H9 (cell line): ENCODE results near the gene SF3A1. TPM values are rescaled to one million over a fixed set of nuclear protein-coding genes. Genes with fewer than 3 reads are reported as not detected.
"Not testable (repeated sequence)": the region's sequence is repeated elsewhere in the genome, so short reads cannot be mapped to it uniquely, and the experiment has no call there.

ENCODE experiments used
- DNase-seq: peaks from one replicate; pipeline ENCODE4 v3.0.0-alpha.2; 2017
- H2AFZ ChIP-seq: one replicate; pipeline ENCODE4 v1.6.1; 2013; ENCODE audit warnings: mild to moderate bottlenecking, low read length, control low read depth, moderate library complexity
- H2AK5ac ChIP-seq: 2 replicates; pipeline ENCODE4 v1.6.1; 2013; ENCODE audit warnings: low read length, control low read depth, mixed read lengths; ENCODE audit not compliant: insufficient read length
- H2BK120ac ChIP-seq: one replicate; pipeline ENCODE4 v1.6.1; 2013; ENCODE audit warnings: low read depth, mild to moderate bottlenecking, low read length, control low read depth, inconsistent platforms; ENCODE audit not compliant: poor library complexity, severe bottlenecking
- H2BK12ac ChIP-seq: 2 replicates; pipeline ENCODE4 v1.6.1; 2013; ENCODE audit warnings: low read length, control low read depth, mixed read lengths, low read depth; ENCODE audit not compliant: insufficient read length
- H2BK15ac ChIP-seq: 2 replicates; pipeline ENCODE4 v1.6.1; 2013; ENCODE audit warnings: low read depth, low read length, control low read depth
- H2BK20ac ChIP-seq: one replicate; pipeline ENCODE4 v1.6.1; 2013; ENCODE audit warnings: low read depth, mild to moderate bottlenecking, low read length, control low read depth, inconsistent platforms; ENCODE audit not compliant: poor library complexity, severe bottlenecking
- H2BK5ac ChIP-seq: 2 replicates; pipeline ENCODE4 v1.6.1; 2013; ENCODE audit warnings: low read length, control low read depth, mixed read lengths; ENCODE audit not compliant: insufficient read length
- H3K14ac ChIP-seq: 2 replicates; pipeline ENCODE4 v1.6.1; 2013; ENCODE audit warnings: low read length, control low read depth; ENCODE audit not compliant: insufficient read depth
- H3K18ac ChIP-seq: 2 replicates; pipeline ENCODE4 v1.6.1; 2013; ENCODE audit warnings: low read depth, mild to moderate bottlenecking, mixed read lengths, low read length, control low read depth; ENCODE audit not compliant: insufficient read length
- H3K23ac ChIP-seq: 2 replicates; pipeline ENCODE4 v1.6.1; 2013; ENCODE audit warnings: low read length, control low read depth, mixed read lengths, low read depth; ENCODE audit not compliant: insufficient read length
- H3K23me2 ChIP-seq: 2 replicates; pipeline ENCODE4 v1.6.1; 2013; ENCODE audit warnings: low read depth, mild to moderate bottlenecking, mixed read lengths, low read length, control low read depth; ENCODE audit not compliant: insufficient read length, poor library complexity, severe bottlenecking
- H3K27ac ChIP-seq: 2 replicates; pipeline ENCODE4 v1.5.1; 2013; ENCODE audit warnings: low read length, control low read depth, mixed read lengths, low read depth; ENCODE audit not compliant: insufficient read length
- H3K27me3 ChIP-seq: 2 replicates; pipeline ENCODE4 v1.6.1; 2013; ENCODE audit warnings: low read length, control low read depth, inconsistent platforms; ENCODE audit not compliant: insufficient read depth
- H3K4ac ChIP-seq: 2 replicates; pipeline ENCODE4 v1.6.1; 2013; ENCODE audit warnings: low read depth, mild to moderate bottlenecking, control low read depth, inconsistent platforms, low read length, moderate library complexity
- H3K4me1 ChIP-seq: 2 replicates; pipeline ENCODE4 v1.6.1; 2013; ENCODE audit warnings: low read length, control low read depth, inconsistent platforms; ENCODE audit not compliant: insufficient read depth
- H3K4me2 ChIP-seq: 2 replicates; pipeline ENCODE4 v1.6.1; 2013; ENCODE audit warnings: low read length, control low read depth, mixed read lengths; ENCODE audit not compliant: insufficient read length, insufficient read depth
- H3K56ac ChIP-seq: 2 replicates; pipeline ENCODE4 v1.6.1; 2013; ENCODE audit warnings: low read depth, mild to moderate bottlenecking, mixed read lengths, low read length, control low read depth; ENCODE audit not compliant: insufficient read length
- H3K79me1 ChIP-seq: 2 replicates; pipeline ENCODE4 v1.6.1; 2013; ENCODE audit warnings: low read depth, mild to moderate bottlenecking, moderate library complexity, low read length, control low read depth, inconsistent platforms; ENCODE audit not compliant: insufficient read depth, poor library complexity, severe bottlenecking
- H3K79me2 ChIP-seq: 2 replicates; pipeline ENCODE4 v1.6.1; 2013; ENCODE audit warnings: low read length, control low read depth, inconsistent platforms; ENCODE audit not compliant: insufficient read depth
- H3K9ac ChIP-seq: 2 replicates; pipeline ENCODE4 v1.6.1; 2013; ENCODE audit warnings: low read length, control low read depth, mixed read lengths; ENCODE audit not compliant: insufficient read length; ENCODE audit errors: extremely low read depth
- H3K9me3 ChIP-seq: one replicate; pipeline ENCODE4 v1.6.1; 2013; ENCODE audit warnings: low read depth, low read length, inconsistent platforms; ENCODE audit not compliant: control insufficient read depth
- H3T11ph ChIP-seq: one replicate; pipeline ENCODE4 v1.6.1; 2013; ENCODE audit warnings: mild to moderate bottlenecking, low read length, control low read depth, inconsistent platforms
- H4K20me1 ChIP-seq: one replicate; pipeline ENCODE4 v1.6.1; 2013; ENCODE audit not compliant: control insufficient read depth, insufficient read length, insufficient read depth
- H4K5ac ChIP-seq: 2 replicates; pipeline ENCODE4 v1.6.1; 2013; ENCODE audit warnings: low read depth, mild to moderate bottlenecking, mixed read lengths, low read length, control low read depth; ENCODE audit not compliant: insufficient read length
- H4K8ac ChIP-seq: replicated peaks from 2 replicates; pipeline ENCODE4 v1.6.1; 2013; ENCODE audit warnings: low read length, control low read depth, mixed read lengths, low read depth; ENCODE audit not compliant: insufficient read length
- H4K91ac ChIP-seq: 2 replicates; pipeline ENCODE4 v1.6.1; 2013; ENCODE audit warnings: low read depth, mild to moderate bottlenecking, moderate library complexity, mixed read lengths, low read length, control low read depth; ENCODE audit not compliant: insufficient read length
- H3K27ac Mint-ChIP-seq, 3 experiments: 2 replicates in 2 of 3; 3 replicates in 1 of 3; pipeline ENCODE4 v1.8.0; 2020 to 2021; ENCODE audit warnings: mixed read lengths in 3 of 3, mild to moderate bottlenecking in 1 of 3, moderate library complexity in 1 of 3
- H3K27me3 Mint-ChIP-seq: 2 replicates; pipeline ENCODE4 v1.8.0; 2021; ENCODE audit warnings: low read depth, mild to moderate bottlenecking, moderate library complexity, mixed read lengths
- H3K36me3 Mint-ChIP-seq, 3 experiments: 2 replicates in 2 of 3; 3 replicates in 1 of 3; pipeline ENCODE4 v1.8.0; 2020 to 2021; ENCODE audit warnings: low read depth in 3 of 3, mixed read lengths in 3 of 3; ENCODE audit not compliant: insufficient read depth in 1 of 3
- H3K4me1 Mint-ChIP-seq, 2 experiments: 2 replicates each; pipeline ENCODE4 v1.8.0; 2020; ENCODE audit warnings: mixed read lengths in 2 of 2
- H3K4me3 Mint-ChIP-seq, 2 experiments: 2 replicates in 1 of 2; 3 replicates in 1 of 2; pipeline ENCODE4 v1.8.0; 2020 to 2021; ENCODE audit warnings: mild to moderate bottlenecking in 2 of 2, mixed read lengths in 2 of 2, moderate library complexity in 1 of 2
- H3K9me3 Mint-ChIP-seq, 2 experiments: 2 replicates in 1 of 2; 3 replicates in 1 of 2; pipeline ENCODE4 v1.8.0; 2020; ENCODE audit warnings: mild to moderate bottlenecking in 2 of 2, mixed read lengths in 2 of 2, moderate library complexity in 1 of 2
- WGBS: extraction: QIAGEN DNeasy Blood & Tissue Kit; methylation state at CpG from one replicate; pipeline ENCODE4 v1.1.7; 2013; ENCODE audit warnings: missing lambda C conversion rate, low lambda C conversion rate, mixed read lengths; ENCODE audit not compliant: insufficient read length; ENCODE audit errors: extremely low coverage; 5-methylcytosine and 5-hydroxymethylcytosine counted together
- total RNA-seq: library from RNA; stranded (reverse); gene quantifications from 2 replicates; pipeline ENCODE4 v1.2.1, GENCODE V29; 2021
- TF ChIP-seq, protein P1 (sequence below): fragments of 200-600 bp; sonication (generic); conservative IDR thresholded peaks from 3 replicates; pipeline ENCODE4 v1.8.0; 2021; ENCODE audit warnings: antibody characterized with exemption, mild to moderate bottlenecking

The SF3A1 gene
- total RNA-seq, 1 experiment from 2014 or later: 225 TPM

- Histone ChIP-seq H3K18ac (no peak overlapping the region), H3K27ac (no peak overlapping the region), H2AK5ac (no peak overlapping the region), H3K23ac (no peak overlapping the region), H3K14ac (no peak overlapping the region), H3K27me3 (no peaks in the 10 kb centered on the region), H4K8ac (no peak overlapping the region), H2BK5ac (no peak overlapping the region), H3K23me2 (no peaks in the 10 kb centered on the region), H4K91ac (no peak overlapping the region), H3K9ac (no peak overlapping the region), H2BK120ac (no peak overlapping the region), H2BK20ac (no peak overlapping the region), H3K79me1 (no peaks in the 10 kb centered on the region), H2AFZ (no peak overlapping the region), H3K79me2 (0 out of 2 replicates have a peak, but pooled peaks cover 2% of the 10 kb centered on the region), H3K56ac (no peak overlapping the region), H2BK12ac (no peak overlapping the region), H3K4ac (no peak overlapping the region), H3K9me3 (no peaks in the 10 kb centered on the region), H4K5ac (no peak overlapping the region), H3K4me2 (no peak overlapping the region), H3T11ph (no peak overlapping the region), H4K20me1 (peaks cover 3% of the 10 kb centered on the region), H3K4me1 (no peaks in the 10 kb centered on the region), H2BK15ac (no peak overlapping the region)
- Mint-ChIP-seq H3K4me1 (no peaks in the 10 kb centered on the region), H3K36me3 (peaks cover 83 to 100% (median 98%) of the 10 kb centered on the region in 3 experiments), H3K27ac (no peak overlapping the region), H3K9me3 (no peaks in the 10 kb centered on the region), H3K27me3 (no peaks in the 10 kb centered on the region), H3K4me3 (no peak overlapping the region)
- TF ChIP-seq, protein P1, sequence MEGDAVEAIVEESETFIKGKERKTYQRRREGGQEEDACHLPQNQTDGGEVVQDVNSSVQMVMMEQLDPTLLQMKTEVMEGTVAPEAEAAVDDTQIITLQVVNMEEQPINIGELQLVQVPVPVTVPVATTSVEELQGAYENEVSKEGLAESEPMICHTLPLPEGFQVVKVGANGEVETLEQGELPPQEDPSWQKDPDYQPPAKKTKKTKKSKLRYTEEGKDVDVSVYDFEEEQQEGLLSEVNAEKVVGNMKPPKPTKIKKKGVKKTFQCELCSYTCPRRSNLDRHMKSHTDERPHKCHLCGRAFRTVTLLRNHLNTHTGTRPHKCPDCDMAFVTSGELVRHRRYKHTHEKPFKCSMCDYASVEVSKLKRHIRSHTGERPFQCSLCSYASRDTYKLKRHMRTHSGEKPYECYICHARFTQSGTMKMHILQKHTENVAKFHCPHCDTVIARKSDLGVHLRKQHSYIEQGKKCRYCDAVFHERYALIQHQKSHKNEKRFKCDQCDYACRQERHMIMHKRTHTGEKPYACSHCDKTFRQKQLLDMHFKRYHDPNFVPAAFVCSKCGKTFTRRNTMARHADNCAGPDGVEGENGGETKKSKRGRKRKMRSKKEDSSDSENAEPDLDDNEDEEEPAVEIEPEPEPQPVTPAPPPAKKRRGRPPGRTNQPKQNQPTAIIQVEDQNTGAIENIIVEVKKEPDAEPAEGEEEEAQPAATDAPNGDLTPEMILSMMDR: no peak
- WGBS: no CpG with 5 or more reads among the region's 7 CpGs
- DNase-seq: no peak
These were observed 17.9 kb downstream of the SF3A1 start for GRCh38 chr22:30338802-30339201.

GRCh38 chr22:30338341-30338740 lies 18.4 kb downstream of the SF3A1 start:
- not testable (repeated sequence) for H4K8ac ChIP-seq, H3K27me3 ChIP-seq, H2AK5ac ChIP-seq, H3K4me2 ChIP-seq, H3K79me2 ChIP-seq, H2BK120ac ChIP-seq, H3K9me3 Mint-ChIP-seq, H3K9me3 ChIP-seq, H4K20me1 ChIP-seq, H2BK15ac ChIP-seq, H4K91ac ChIP-seq, H3K23me2 ChIP-seq, H3K4me1 Mint-ChIP-seq, H3K23ac ChIP-seq, H3K9ac ChIP-seq, H3K4me1 ChIP-seq, H3K56ac ChIP-seq, H2AFZ ChIP-seq, DNase-seq, H3K14ac ChIP-seq, H4K5ac ChIP-seq, H2BK5ac ChIP-seq, H2BK12ac ChIP-seq, H3K4ac ChIP-seq, H3K79me1 ChIP-seq, H2BK20ac ChIP-seq, H3K27ac Mint-ChIP-seq, H3K27me3 Mint-ChIP-seq, H3K18ac ChIP-seq, H3K4me3 Mint-ChIP-seq, H3T11ph ChIP-seq, H3K27ac ChIP-seq
- WGBS: no CpG with 5 or more reads among the region's 9 CpGs
- peaks cover 80 to 100% (median 98%) of the 10 kb centered on the region in 3 experiments for H3K36me3 Mint-ChIP-seq
